NB4 (cell line): ENCODE results near the gene DNAH2.

Experiments used
- DNase-seq: peaks from one replicate; pipeline ENCODE4 v3.0.0; 2010; ENCODE audit warnings: low read depth
- H3K4me3 ChIP-seq: one replicate; pipeline ENCODE4 v1.5.1; 2011; ENCODE audit warnings: mild to moderate bottlenecking, low read depth, low read length, moderate library complexity
- CTCF ChIP-seq: IDR thresholded peaks from one replicate; pipeline ENCODE4 v1.5.1; 2012; ENCODE audit warnings: low read depth, low read length
- MAX ChIP-seq: IDR thresholded peaks from 2 replicates; pipeline ENCODE4 v1.6.1; 2011; ENCODE audit warnings: low read depth, low read length
- MYC ChIP-seq: IDR thresholded peaks from 2 replicates; pipeline ENCODE4 v1.6.1; 2011; ENCODE audit warnings: low read depth, low read length
- POLR2A ChIP-seq: IDR thresholded peaks from 2 replicates; pipeline ENCODE4 v1.6.1; 2011; ENCODE audit warnings: mild to moderate bottlenecking; ENCODE audit not compliant: insufficient read length; ENCODE audit errors: extremely low read depth

Gene DNAH2

GRCh38 chr17:7716901-7717755 is at the start of gene DNAH2:
DNAH2 (plus strand) TSS chr17:7717744; CDS start chr17:7719735, 1,991 bp downstream.
- TF ChIP-seq CTCF (peak; percentile 31), POLR2A (no peak), MYC (no peak), MAX (no peak)
- no peak within 1 kb of the TSS for H3K4me3 ChIP-seq
- DNase-seq, result peak; percentile 52

GRCh38 chr17:7668482-7668881 is 49.1 kb upstream of the DNAH2 start:
- TF ChIP-seq POLR2A (no peak), MYC (no peak), CTCF (no peak), MAX (no peak)
- no peak overlapping the region for H3K4me3 ChIP-seq
- DNase-seq, result no peak

GRCh38 chr17:7673239-7673638 is 44.3 kb upstream of the DNAH2 start:
- TF ChIP-seq MAX (no peak), POLR2A (no peak), MYC (no peak), CTCF (peak; percentile 50)
- no peak overlapping the region for H3K4me3 ChIP-seq
- peak; percentile 52 for DNase-seq

- no peak for TF ChIP-seq CTCF
- TF ChIP-seq MAX, result no peak
- no peak for TF ChIP-seq MYC
- no peak for TF ChIP-seq POLR2A
These were observed 42.6 kb upstream of the DNAH2 start for GRCh38 chr17:7674934-7675333.

GRCh38 chr17:7676533-7676932 is 41.0 kb upstream of the DNAH2 start:
- H3K4me3 ChIP-seq, result no peak overlapping the region
- DNase-seq, result no peak
- no peak for TF ChIP-seq MAX
- TF ChIP-seq POLR2A, result no peak
- no peak for TF ChIP-seq CTCF
- TF ChIP-seq MYC, result no peak

More at GRCh38 chr17:7674934-7675333, 42.6 kb upstream of the DNAH2 start:
- H3K4me3 ChIP-seq, result no peak overlapping the region
- no peak for DNase-seq
